ENCODE measurements around the gene PLCB1.
"Not testable (repeated sequence)": the region's sequence is repeated elsewhere in the genome, so short reads cannot be mapped to it uniquely, and the experiment has no call there.

Gene PLCB1

DNA sequence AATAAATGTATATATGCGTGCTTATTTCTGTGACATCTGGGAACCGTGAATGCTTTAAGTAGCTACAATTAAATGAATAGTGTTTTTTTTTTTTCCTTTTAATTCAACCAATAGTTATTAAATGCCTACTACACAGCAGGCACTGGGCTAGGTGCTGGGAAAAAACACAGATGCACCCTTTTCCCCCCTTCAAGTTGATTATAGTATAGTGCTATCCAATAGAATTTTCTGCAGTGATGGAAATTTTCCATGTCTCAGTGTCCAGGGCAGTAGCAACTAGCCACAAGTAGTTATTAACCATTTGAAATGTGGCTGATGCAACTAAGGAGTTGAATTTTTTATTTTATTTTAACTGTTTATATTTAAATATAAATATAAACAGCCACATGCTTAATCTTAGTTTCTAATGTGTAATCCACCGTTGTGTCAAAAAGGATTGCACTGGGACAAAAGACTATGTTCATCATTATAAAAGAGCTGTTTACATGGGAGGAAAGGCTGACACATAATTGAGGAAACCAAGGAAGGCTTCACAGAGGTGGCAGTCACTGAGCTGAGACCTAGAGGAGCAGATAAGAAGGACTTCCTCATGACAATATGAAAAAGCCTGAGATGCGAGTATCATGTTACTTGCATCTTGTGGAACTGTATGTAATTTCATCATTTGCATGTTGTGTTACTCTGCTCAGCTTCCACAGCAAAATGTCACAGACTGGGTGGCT is 675.6 kb downstream of the PLCB1 start:
- no peak for DNase-seq

GRCh38 chr20:8808202-8808535 is 676.1 kb downstream of the PLCB1 start:
- no peak for DNase-seq

- no peak for DNase-seq
These were observed 677.3 kb downstream of the PLCB1 start for GRCh38 chr20:8809107-8809953.

DNA sequence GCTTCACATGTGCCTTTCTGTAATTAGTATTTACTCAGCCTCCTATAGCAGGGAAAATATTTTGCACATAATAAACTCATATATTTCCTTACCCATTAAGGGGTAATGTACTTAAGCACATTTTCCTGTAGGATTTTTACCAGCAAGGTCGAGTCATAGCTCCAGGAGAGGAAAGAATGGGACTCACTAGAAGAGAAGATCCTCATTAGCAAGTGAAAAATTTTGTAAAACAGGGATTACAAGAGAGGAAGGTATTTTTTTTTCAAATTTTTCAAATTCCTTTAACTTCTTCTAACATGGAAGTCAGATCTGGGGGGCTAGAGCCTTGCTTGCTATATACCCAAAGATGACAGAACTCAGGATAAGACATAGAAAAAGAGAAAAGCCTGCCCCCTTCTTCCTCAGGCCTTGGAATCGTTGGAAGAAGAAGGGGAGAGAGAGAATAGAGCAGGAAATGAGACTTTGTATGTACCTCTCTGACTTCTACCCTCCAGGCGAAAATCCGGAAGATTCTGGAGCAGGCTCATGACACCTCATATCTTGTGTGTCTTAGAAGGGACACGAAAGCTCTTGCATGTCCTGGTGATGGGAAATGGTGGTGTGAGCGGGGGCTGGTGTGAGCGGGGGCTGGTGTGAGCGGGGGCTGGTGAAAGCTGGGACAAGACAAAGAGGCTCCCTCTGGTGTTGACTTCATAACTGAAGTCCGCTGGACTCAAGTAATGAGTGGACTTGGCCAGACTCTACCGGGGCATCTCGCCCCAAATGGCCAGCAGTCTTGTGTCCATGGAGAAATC is 679.9 kb downstream of the PLCB1 start:
- no peak for DNase-seq

DNA sequence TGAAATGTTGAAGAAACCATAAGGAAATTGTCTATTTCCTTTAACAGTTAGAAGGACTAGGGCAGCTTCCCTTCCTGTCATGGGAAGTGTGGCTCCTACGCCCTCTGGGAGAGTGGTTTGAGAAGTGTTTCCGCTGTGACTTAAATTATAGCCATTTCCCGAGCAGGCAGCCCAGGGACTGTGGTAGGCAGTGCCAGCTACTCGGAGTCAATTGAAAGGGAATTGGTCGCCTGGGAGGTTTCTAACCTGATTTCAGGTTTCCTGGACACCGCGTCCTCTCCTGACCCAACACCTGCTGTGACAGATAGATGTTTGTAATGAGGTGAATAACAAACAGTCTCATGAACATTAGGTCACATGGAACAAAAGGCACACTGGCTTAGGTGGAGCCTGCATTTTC is 680.8 kb downstream of the PLCB1 start:
- peak; percentile 89 to 96 for DNase-seq

DNA sequence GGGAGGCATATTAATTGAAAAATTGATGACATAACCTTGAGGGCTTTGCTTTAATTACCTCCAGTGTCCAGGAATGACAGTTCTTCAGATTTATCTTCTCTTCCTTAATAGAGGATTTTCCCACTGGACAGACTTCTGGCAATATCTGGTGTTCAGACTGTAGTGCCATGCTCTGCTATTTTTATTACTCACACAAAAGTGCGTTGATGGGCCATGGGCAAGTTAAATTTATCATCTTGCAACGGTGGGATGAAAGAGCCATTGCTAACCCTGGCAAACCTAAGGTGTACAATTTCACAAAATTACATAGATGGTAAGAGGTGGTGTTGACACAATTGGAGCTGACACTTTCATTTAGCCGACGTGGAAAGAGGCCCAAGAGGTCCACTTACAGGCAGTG is 683.1 kb downstream of the PLCB1 start:
- DNase-seq = peak in 1 of 2 experiments; percentile 55

DNA sequence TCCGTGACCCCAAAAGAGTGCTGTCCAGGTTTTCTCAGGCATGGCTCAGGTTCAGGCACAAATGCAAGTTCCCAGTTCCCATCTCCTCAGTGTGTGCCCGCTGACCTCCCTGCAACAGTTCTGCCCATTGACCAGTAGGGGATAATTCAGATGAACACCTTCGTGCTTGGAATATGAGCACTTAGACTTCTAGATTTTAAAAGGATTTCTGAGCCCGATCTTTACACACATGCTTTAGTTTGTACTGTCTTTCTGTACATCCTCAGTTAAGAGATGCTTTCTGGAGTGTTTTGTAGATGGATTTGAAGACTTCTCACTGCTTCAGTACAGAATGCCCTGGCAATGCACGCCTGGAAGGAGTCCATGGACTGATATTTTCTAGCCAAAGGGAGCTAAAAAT is 697.2 kb downstream of the PLCB1 start:
- DNase-seq = no peak

DNA sequence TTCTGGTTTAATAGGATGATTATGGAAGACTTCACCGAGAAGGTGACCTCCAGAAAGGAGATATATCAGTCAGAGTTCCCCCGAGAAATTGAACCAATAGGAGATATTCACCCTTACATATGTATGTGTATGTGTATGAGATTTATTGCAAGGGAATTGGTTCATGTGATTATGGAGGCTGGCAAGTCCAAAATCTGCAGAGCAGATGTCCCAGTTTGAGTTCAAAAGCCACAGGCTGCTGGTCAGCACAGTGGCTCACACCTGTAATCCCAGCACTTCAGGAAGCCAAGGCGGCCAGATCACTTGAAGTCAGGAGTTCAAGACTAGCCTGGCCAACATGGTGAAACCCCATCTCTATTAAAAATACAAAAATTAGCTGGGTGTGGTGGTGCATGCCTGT is 702.2 kb downstream of the PLCB1 start:
- not testable (repeated sequence) for DNase-seq

- no peak for DNase-seq
These were observed 702.8 kb downstream of the PLCB1 start for GRCh38 chr20:8834851-8835250.

DNA sequence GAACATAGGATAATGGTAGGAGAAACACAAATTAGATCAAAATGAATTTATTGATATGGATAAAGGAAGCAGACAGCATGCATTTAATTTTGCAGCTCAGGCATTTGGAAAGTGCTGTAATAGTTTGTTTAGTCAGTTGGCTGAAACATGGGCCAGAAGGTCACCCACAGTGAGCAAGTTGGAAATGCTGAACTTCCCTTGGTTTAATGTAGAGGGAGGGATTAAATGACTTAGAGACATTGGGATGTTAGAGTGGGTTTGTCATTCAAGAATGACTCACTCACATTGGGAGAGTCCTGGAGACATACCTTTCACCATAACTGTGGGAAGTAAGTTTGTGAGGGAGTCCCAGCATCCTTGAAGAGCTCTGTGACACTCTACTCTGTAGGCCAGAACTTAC is 705.3 kb downstream of the PLCB1 start:
- DNase-seq = no peak

DNA sequence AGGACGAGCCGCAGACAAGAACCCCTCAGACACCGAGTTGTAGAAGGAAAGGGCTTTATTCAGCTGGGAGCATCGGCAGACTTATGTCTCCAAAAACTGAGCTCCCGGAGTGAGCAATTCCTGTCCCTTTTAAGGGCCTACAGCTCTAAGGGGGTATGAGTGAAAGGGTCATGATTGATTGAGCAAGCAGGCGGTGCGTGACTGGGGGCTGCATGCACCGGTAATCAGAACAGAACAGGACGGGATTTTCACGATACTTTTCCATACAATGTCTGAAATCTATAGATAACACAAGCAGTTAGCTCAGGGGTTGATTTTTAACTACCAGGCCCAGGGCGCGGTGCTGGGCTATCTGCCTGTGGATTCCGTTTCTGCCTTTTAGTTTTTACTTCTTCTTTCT is 710.5 kb downstream of the PLCB1 start:
- DNase-seq = no peak

DNA sequence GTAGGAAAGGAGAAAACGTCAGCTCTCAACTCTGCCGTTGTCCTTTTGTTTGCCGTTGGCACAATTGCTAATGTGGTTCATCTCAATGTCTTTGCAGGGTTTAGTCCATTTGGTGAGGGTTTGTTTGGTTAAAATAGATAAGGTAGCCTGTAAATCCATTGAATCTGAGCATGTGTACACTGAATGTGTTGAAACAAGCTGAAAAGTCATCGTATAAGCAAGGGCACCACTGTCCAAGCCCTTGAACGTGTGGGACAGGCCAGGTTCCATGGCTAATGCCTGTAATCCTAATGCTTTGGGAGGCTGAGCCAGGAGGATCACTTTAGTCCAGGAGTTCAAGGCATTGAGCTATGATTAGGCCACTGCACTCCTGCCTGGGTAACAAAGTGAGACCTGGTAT is 712.1 kb downstream of the PLCB1 start:
- DNase-seq = no peak

GRCh38 chr20:8849990-8850389 is 717.9 kb downstream of the PLCB1 start:
- DNase-seq = no peak

DNA sequence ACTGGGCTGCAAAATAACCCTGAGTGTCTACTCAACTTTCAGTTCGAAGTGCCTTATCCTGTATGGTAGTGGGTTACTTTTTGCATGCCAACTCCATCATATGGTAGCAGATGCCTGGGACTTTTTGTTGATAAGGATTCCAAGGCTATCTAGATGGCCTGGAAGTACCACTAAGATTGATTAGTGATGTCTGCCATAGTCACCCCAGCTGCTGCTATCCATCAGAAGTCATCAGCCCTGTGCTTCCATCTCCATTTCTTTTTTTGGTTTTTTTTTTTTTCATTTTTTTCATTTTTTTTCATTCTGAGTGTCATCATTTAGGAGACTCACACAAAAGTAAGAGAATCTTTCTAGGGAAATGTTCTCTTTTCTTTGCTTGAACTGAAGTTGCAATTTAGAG is 719.4 kb downstream of the PLCB1 start:
- no peak for DNase-seq

- DNase-seq = not testable (repeated sequence)
These were observed 719.9 kb downstream of the PLCB1 start for GRCh38 chr20:8851919-8852318.

- DNase-seq = not testable (repeated sequence)
These were observed 721.1 kb downstream of the PLCB1 start for GRCh38 chr20:8853211-8853610.

GRCh38 chr20:8853805-8854338 is 721.8 kb downstream of the PLCB1 start:
- peak; percentile 65 to 78 for DNase-seq

- no peak for DNase-seq
These were observed 722.5 kb downstream of the PLCB1 start for GRCh38 chr20:8854571-8854970.

DNA sequence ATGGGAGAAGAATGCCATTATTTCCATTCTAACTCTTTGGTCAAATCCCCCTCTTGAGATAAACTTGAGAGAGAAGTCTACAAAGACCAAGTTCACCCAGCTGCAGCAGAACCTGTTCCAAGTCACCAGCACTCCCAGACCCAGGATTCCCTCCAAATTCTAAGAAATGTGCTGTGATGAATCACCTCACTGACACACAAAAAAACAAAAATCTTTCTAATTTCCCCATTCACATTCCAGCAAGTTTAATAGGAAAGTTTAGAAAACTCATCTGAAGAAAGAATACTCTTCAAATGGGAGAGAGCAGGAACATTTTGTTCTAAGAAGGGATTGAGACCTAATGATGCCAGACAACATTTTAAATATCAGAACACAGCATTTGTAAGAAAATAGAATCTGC is 723.2 kb downstream of the PLCB1 start:
- DNase-seq = no peak

DNA sequence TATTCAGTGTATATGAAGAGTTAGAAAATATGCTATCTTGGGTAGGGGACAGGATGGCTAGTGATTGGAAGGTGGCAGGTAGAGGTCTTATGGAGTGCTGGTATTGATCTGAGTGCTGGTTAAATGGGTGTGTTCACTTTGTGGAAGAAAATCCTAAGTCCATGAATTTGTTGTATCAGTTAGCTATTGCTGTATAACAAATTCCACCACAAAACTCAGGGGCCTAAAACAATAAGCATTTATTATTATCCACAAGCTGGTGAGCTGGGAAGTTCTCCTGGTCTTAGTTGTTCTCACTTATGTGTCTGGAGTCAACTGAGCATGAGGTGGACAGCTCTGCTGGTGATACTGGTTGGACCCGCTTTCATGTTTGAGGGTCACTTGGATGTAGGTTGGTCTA is 724.6 kb downstream of the PLCB1 start:
- no peak for DNase-seq

DNA sequence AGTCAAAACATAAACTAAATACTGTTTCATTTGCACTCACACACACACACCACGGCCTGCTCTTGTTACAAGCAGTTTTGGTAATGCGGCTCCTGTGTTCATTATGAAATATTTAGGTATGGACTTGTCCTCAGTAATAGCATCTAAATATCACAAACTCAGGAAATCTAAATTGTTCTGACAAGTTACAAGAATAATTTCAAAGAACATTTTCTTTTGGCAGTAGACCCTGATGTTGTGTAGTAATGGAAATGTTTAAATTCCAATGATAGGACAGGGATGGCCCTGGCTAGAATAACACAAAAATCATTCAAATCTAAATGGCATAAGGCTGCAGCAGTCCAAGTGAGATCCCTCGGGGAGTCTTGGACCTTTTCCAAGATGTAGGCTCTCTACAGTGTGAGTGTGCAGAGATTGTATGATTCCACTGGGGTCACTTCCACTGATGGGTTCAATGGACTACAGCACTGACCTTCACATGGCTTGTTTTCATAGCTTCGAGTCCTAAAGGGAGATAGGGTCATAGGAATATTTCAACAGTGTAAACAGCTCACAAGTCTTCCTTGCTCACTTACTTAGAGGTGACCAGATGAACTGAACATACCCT is 726.2 kb downstream of the PLCB1 start:
- DNase-seq = no peak

DNA sequence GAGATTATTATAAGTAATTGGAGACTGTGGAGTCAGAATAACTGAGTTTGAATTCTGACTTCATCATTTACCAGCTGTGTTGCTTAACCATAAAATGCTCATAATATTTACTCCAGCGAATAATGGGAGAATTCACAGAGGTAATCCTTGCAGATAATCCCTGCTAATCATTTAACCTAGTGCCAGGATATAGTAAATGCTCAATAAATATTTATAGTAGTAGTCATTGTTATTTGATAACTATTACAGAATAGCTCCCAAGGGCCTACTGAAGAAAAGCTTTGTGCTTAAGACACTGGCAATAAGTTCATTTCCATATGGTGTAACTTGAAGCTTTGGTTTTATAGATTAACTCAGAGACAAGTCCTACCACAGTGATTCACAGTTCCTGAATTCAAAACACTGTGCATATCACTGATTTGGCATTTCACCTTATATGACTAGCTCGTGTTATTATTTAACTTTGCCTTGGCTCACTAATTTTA is 728.0 kb downstream of the PLCB1 start:
- DNase-seq = no peak

DNA sequence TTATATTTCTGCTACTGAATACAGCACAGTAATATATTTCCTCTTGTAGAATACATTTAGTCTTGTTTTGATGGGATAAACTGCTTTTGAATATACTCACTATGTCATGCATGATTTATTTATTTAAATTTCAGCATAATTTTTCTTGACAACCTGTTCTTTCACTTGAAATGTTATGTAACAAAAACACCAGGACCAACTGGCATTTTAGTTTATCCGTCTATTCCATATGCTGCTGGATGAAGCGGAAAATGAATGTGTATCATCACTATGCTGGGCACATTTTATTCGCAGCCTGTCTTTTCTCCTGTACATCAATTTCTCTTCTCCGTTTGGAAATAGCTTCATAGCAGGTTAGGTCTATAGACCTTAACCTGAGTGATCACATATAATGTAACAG is 730.0 kb downstream of the PLCB1 start:
- DNase-seq = no peak

All from NCI-H2081 (cell line).